DOHH2 (cell line): ENCODE results near the gene DDX1.

Experiments used
- EZH2phosphoT487 ChIP-seq: fragments of 200-600 bp; sonication (generic); IDR thresholded peaks from 2 replicates; pipeline ENCODE4 v1.6.1; 2017; ENCODE audit warnings: borderline replicate concordance, mild to moderate bottlenecking, antibody characterized with exemption, low read length, moderate library complexity, mixed read lengths
- TF ChIP-seq, protein P1 (sequence below): fragments of 200-600 bp; sonication (generic); IDR thresholded peaks from one replicate; pipeline ENCODE4 v1.5.1; 2014; ENCODE audit warnings: antibody characterized with exemption, mild to moderate bottlenecking, low read depth, low read length; ENCODE audit not compliant: poor library complexity, severe bottlenecking

DNA sequence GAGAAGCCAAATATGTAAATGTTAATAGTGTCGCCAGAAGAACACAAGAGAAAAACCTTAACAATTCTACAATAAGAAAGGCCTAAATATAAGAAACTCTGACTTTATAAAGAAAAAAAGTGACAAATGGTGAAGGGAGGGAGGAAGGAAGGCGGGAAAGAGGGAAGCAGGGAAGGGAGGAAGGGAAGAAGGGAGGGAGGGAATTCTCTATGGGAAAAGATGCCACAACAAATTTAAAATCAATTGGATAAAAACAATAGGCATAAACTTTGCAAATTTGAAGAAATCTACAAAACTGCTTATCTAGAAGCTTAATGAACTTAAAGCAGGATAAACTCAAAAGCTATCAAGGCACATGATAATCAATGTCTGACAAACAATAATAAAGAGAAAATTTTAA is 47.4 kb upstream of the DDX1 start:
- TF ChIP-seq, protein P1, sequence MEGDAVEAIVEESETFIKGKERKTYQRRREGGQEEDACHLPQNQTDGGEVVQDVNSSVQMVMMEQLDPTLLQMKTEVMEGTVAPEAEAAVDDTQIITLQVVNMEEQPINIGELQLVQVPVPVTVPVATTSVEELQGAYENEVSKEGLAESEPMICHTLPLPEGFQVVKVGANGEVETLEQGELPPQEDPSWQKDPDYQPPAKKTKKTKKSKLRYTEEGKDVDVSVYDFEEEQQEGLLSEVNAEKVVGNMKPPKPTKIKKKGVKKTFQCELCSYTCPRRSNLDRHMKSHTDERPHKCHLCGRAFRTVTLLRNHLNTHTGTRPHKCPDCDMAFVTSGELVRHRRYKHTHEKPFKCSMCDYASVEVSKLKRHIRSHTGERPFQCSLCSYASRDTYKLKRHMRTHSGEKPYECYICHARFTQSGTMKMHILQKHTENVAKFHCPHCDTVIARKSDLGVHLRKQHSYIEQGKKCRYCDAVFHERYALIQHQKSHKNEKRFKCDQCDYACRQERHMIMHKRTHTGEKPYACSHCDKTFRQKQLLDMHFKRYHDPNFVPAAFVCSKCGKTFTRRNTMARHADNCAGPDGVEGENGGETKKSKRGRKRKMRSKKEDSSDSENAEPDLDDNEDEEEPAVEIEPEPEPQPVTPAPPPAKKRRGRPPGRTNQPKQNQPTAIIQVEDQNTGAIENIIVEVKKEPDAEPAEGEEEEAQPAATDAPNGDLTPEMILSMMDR = no peak
- TF ChIP-seq EZH2phosphoT487 = no peak
